Measurements from ENCODE around the gene LYG2.
"Not testable (repeated sequence)": the region's sequence is repeated elsewhere in the genome, so short reads cannot be mapped to it uniquely, and the experiment has no call there.

Gene LYG2, protein sequence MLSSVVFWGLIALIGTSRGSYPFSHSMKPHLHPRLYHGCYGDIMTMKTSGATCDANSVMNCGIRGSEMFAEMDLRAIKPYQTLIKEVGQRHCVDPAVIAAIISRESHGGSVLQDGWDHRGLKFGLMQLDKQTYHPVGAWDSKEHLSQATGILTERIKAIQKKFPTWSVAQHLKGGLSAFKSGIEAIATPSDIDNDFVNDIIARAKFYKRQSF

DNA sequence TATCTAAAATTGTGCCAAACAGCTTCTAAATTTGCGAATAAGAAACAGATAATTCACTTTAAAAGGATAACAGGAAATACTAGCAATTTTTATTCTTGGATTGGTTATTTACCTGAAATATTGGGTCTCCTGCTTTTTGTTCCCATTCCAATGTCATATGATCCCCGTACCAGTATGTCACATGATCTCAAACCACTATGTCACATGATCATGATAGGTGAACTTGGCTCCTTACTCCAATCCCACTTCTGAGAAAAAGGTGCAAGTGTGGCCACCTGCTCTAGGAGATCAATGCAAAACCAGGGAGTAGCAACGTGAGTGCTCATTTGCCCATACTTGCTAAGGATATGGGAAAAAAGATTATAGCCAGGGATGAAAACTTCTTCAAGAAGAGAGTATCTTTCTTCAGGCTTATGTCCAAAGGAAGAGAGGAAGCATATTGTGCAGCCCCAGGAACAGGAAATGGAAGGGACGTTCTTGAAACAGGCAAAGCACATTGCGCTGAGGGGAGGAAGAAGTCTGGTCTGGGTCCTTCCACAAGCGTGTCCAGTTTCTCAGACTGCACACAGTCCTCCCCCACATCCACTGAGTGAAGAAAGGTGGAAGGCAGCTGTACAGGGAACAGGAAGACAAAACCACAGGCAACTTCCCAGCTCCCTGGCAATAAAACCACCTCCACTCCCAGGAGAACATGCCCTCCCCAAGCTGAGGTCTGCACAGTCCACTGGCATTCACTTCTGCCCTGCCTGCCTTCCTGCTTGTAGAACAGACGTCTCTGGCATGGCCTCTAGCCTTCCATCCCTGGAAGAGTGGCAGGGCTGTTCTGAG, at the start of gene LYG2:
TSS of gene LYG2 (minus strand) at position 176 of the 828 bp plus-strand sequence. CDS start 1,406 bp downstream, outside the sequence.
- no peak for DNase-seq

DNA sequence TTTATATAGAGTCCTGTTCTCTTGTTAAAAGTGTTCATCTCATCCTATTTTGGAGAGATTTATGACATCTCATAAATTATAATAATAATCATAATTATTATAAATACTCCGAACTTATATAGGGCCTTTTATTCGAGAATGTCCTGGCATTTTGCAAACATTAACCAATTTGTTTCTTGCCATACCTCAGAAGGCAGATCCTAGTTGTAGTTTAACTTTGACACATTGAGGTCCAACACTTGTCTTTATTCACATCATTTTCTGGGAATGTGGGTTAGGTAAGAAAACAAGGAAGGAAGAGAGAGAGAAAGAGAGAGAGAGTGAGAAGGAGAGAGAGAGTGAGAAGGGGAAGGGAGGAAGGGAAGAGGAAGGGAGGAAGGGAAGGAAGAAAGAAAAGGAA, 45.6 kb upstream of the LYG2 start, which contains the start of gene LYG1:
TSS of gene LYG1 (minus strand) at position 101 of the 400 bp plus-strand sequence. CDS start 5,527 bp downstream, outside the sequence.
- DNase-seq: not testable (repeated sequence)

DNA sequence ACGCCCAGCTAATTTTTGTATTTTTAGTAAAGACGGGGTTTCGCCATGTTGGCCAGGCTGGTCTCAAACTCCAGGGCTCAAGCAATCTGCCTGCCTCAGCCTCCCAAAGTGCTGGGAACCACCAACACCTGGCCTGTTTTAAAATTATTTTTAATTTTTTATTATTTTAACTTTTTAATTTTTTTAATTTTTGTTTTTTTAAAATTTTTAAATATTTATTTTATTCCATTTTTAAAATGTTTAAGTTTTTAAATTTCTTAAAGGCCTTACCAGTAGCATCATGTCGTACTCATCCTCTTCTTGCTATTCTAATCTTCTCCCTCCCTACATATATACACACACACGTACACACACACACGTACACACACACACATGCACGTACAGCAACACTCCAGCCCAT, 44.1 kb upstream of the LYG2 start:
- no peak for DNase-seq

DNA sequence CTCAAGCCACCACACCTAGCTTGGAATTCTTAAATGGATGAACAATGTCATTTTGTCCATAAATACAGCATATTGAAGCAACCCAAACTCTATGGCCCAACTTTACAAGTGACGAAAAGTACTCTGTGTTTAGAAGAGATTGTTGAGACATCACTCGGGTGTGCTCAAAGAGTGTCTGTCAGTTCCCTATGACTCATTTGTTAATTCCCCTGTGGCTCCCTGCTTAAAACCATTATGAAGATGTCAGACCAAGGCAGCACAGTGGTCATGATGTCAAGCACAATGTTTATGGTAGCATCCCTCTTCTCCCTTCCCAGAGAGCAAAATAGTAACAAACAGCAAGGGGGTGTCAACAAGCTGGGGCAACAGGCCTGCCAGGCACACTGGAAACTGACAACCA, 42.5 kb upstream of the LYG2 start:
- DNase-seq: no peak

DNA sequence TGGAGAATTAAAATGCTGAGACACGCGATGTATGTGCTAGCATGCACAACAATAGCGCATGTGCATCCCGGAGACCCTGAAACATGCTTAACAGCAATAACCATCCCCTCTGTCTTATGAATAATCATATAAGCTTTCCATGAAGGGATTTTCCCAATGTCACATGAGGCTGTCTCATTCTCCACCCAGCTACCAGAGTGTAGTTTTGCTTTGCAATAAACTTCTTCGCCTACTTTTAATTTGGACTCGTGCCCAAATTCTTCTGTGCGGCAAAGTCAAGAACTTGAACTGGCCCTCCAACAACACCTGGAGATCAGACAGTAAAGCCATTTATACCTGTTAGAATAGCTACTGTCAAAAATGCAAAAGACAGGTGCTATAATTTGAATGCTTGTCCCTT, 30.1 kb upstream of the LYG2 start:
- DNase-seq: no peak

DNA sequence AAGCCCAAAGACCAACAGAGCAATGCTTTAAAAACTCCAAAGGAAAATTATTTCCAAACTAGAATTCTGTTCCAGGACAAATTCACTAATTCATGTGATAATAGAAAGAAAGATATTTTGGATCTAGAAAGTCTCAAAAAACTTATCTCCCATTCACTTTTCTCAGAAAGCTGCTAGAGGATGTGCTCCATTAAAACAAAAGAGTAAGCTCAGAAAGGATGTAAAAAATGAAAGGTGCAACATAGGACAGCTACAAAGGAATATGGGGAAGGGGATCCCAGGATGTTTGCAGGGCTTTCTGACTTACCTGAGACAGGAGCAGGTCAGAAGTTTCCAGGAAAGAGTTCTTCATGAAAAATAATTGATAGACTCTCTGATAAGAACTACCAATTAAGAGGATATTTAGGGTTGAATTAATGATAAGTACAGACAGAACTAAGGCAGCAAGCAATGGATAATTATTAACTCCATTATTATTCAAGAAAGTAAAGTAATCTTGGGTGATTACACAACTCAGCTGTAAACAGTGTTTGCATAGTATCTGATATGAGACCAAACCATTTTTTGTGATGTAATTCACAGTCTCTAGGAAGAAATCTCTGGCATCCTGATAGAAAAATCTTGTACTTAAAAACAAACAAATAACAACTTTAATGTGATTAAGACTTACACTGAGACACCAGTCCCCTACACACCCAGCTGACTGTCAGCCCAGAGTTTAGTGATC, 24.7 kb upstream of the LYG2 start:
- DNase-seq: no peak

DNA sequence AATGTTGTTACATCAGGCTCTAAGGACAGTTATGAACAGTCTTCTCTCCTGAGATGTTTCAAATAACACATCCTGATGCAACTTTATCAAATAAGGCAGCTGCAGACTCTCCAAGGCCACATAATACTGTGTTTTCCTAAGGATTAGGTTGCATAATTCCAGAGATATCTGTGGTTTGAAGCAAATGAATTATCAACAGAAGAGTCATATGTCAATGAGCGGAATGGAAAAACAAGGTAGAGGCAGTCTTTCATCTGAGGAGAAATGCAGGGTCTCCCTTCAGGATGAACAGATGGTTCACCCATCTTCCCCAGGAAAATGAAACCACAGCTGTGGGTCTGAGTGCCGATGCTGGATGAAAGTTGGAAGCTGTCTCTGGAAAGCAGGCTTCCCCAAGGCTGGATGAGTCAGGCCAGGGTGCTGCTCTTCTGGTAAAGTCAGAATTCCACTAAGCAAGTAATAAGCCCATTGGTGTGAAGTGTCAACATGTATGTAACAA, 23.4 kb upstream of the LYG2 start:
- no peak for DNase-seq

DNA sequence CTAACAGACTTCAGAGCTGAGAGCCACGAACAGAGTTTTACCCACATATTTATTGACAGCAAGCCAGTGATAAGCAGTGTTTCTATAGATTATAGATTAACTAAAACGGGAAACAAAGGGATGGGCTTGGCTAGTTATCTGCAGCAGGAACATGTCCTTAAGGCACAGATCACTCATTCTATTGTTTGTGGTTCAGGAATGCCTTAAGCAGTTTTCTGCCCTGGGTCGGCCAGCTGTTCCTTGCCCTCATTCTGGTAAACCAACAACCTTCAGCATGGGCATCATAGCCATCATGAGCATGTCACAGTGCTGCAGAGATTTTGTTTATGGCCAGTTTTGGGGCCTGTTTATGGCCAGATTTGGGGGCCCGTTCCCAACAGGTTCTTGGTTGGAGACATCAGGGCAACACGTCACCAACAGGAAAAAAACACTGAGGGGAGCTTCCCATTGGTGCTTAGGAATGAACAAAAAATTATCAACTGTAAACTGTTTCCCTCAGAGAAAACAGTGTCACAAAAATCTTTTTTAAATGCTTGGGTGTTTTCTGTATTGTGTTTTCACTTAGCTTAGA, 22.8 kb upstream of the LYG2 start:
- DNase-seq: not testable (repeated sequence)

DNA sequence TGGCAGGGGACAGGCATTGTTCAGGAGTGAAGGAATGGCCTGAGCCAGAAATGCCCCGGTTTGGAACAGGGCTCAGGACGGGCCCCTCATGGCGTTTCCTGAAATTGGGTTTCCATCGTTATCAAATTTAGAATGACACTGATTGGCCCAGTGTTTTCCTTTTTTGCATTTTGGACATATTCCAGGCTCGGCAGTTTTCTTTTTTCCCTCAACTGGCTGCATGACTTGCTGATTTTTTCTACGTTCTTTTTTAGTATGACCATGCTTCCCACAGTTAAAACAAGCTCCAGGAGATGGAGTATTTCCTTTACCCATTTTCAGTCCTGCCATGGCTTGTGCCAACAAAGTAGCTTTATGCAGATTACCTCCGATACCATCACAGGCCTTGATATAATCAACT, 20.4 kb upstream of the LYG2 start:
- no peak for DNase-seq

DNA sequence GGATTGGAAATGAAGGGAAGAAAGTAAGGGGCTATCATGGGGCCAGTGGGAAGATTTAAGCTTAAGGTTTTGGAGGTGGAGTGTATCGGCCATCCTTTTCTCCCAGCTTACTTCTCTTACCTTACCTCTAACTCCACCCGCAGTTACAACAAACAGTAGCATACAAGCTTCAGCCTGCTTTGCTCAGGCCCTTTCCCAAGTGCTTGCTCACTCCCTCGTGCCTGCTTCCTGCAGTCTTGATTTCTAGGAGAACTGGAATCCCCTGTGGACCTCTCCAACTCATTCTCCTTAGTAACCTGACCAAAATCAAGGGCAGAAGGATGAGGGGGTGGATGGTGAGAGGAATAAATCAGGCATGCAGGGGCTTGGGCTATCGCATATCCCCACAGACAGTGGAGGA, 5.8 kb upstream of the LYG2 start:
- no peak for DNase-seq

DNA sequence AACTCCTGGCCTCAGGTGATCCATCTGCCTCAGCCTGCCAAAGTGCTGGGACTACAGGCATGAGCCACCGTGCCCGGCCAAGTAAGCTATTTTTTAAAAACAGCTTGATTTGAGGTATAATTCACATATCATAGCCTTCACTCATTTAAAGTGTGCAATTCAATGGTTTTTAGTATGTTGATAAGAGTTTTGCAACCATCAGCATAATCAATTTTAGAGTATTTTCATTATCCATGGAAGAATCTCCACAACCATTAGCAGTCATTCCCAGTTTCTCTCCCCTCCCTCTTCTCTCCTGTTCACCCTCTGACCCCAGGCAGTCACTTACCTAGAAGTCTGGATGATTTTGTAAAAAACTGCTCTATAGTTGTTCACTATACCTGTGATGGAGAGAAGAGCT, 4.7 kb upstream of the LYG2 start:
- no peak for DNase-seq

DNA sequence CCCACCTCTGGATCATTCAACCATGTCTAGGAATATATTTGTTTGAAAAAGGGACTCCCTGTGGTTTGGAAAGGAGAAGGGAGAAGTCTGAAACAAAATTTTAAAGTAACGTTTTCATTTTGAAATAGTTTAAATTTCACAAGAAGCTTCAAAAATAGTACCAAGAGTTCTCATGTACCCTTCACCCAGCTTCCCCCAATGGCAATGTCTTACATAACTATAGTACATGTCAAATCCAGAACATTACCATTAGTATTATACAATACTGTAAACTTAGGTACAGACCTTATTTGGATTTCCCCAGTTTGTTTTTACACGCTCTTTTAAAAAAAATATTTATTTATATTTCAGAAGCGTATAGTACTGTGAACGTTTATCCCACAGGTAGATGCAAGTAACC, 4.0 kb upstream of the LYG2 start:
- no peak for DNase-seq

DNA sequence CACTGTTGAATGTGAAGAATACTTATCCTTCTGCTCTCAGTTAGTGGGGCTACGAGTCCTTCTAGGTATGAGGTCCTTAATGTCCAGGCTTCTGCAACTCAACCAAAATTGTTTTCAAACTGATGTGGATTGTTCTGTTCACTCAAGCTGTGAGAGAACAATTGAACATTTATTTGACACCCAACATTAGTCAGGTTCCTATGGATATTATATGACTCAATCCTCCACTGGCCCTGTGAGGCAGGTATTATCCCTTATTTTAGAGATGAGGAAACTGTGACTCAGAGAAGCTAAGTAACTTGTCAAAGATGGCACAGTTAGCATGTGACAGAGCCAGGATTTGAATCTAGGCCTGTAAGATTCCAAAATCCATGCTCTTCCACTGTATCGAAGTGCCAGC, 1.2 kb upstream of the LYG2 start:
- no peak for DNase-seq

DNA sequence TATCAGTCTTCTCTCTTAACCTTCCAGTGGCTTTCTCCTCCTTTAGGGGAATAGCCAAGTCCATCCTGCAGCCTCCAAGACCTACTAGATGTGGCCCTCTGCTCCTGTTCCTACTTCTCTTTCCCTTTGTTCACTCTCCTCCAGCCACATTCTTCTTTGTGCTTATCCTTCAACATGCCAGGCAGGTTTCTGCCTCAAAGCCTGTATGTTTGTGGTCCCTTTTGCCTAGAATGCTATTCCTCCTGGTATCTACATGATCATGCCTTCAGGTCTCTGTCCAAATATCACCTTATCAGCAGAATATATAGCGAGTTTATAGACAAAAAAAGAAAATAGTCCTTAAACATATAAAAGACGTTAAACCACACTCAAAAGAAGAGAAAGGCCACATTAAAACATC, 5.5 kb downstream of the LYG2 start:
- no peak for DNase-seq

DNA sequence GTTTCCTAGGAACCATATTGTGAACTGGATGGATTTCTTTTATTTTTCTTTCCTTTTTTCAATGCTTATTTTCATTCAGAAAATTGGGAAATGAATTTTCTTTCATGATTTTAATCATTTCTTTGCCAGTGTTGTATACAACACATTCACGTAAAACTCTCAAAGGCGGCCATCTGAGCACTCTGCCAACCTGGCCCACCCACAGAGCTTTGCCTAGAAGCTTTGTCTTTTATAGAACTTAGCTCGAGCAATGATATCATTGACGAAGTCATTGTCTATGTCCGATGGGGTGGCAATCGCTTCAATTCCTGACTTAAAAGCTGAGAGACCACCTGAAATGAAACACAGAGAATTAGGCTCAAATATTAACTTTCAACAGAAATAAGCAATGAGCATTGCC, 13.3 kb downstream of the LYG2 start:
- no peak for DNase-seq

DNA sequence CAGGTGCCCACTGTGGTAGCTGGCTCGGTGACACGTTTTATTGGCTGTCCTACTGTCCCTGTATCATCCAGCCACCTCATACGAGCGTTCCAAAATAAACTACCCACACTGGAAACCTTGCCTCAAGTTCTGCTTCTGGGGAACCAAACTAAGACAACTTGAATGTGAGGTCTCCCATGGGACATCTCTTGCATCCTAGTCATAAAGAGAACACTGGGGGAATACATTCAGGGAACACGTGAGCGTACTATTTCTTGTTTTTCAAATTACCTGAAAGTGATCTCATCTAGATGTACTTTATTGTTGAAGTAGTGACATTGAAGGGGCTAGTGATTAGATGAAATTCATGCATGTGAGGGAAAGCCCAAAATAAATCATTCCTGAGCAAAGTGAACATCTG, 15.0 kb downstream of the LYG2 start:
- no peak for DNase-seq

DNA sequence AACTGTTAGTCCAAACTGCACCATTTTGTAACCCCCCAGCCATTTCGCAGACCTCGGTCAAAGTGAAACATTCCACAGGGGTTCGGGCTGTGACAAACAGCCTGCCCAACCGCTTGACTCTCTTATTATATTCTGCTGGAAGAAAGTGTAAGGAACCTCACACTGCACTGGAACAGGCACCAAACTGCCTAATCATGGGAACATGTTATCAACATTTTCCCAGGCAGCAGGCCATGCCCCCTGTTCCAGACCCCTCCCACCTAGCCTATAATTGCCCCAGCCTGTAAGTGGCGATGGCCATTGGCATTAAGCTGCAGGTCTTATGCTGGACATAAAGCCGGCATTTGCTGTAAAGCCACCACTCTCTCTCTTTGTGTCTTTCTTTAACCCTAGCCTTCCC, 16.9 kb downstream of the LYG2 start:
- no peak for DNase-seq

DNA sequence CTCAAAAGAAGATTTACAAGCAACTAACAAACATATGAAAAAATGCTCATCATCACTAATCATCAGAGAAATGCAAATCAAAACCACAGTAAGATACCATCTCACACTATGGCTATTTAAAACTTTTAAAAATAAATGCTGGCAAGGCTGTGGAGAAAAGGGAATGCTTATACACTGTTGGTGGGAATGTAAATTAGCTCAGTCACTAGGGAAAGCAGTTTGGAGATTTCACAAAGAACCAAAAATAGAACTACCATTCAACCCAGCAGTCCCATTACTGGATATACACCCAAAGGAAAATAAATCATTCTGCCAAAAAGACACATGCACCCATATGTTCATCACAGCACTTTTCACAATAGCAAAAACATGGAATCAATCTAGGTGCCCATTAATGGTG, 22.3 kb downstream of the LYG2 start:
- not testable (repeated sequence) for DNase-seq

DNA sequence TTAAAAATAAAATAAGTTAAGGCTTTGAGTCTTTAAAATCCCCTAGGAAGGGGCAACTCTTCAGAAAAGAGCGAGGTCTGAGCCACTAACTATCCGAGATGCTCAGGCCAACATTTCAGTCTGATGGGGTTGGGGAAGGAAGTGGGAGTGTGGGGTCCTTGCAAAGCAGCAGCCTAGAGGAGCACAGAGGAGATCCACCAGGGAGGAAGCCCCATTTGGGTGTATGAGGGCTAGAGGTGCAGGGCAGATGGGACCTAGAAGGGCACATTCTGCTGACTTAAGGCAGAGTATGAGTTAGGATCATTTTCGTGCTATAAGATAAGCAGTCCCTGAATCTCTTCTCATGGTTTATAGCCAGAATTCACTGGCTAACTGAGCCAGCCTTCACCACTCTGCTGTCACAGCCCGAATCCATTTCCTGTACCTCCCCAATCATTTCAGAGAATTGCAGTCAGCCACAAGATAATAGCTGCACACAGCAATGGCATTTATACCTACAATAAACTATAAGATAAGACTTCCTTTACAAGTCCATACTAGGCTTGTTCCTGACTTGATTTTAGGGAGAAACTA, 37.5 kb downstream of the LYG2 start:
- no peak for DNase-seq

DNA sequence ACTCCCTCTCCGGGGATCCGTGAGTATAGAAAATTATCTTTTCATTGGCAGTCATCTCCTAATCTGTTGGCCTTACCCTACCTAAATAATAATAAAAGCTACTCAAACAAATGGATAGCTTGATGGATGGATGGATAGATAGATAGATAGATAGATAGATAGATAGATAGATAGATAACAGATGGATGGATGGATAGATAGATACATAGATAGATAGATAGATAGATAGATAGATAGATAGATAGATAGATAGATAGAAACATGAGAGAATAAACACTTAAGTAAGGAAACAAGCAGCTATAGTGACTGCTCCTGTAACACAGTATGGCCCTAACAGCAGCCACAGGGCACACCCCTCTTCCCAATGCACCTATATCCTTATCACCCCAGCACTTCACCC, 39.4 kb downstream of the LYG2 start:
- no peak for DNase-seq

DNA sequence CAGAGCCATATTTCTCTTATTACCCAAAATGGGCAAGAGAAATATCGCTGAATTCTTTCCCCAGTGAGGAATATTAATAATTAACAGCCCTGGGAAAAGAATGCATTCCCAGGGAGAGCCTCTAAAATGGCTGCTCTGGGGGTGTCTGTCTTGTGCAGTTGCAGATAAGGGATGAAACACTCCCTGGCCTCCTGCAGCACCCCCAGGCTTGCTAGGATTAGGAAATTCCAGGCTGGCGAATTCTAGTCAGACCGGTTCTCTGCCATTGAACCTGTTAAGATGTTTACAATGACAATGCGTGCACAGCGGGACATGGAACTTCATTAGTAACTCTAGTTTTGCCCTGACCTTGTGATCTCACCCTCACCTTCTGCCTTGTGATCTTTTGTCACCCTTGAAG, 50.0 kb downstream of the LYG2 start:
- DNase-seq: no peak

DNA sequence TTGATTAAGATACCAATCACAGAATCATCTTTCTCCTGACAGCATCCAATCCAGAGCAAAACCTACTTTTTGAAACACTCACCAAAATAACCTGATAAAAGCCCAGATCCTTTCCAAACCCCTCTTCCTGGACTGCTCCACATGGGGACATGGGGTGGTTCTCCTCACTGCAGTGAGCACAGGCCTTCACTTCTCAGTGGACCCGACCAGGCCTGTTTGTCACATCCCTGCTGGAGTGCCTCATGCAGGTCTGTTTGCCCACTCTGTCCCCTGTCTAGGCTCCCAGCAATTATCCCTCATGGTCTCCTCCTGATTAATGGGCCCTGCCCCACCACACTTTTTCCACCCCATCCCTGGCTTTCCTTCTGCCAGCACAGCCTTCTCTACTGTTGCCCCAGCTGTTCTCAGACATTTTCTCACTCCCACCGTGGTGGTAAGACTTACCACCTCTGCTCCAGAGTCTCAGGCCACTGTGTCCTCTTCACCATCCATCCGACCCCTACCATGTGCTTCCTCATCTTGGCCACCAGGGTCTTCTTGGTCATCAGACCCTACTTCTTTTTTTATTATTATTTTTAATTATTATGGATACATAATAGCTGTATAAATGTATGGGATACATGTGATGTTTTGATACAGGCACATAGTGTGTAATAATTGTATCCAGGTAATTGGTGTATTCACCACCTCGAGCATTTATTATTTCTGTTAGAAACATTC, 53.3 kb downstream of the LYG2 start:
- DNase-seq: no peak

Measured in CD4-positive, alpha-beta T cell treated with Interleukin-17A for 1 hour (primary cell).